GM21723 (cell line): ENCODE measurements around the gene ABCD1.
"Not testable (repeated sequence)": the region's sequence is repeated elsewhere in the genome, so short reads cannot be mapped to it uniquely, and the experiment has no call there.

Source experiments
- ATAC-seq: cut with Tn5 transposase; IDR thresholded peaks from one replicate; pipeline ENCODE4 v1.9.1; 2021; ENCODE audit warnings: mild to moderate bottlenecking, moderate library complexity; ENCODE audit not compliant: unreplicated experiment

Gene ABCD1

GRCh38 chrX:153724252-153725038 lies at the start of gene ABCD1, which contains the start of gene BCAP31:
TSS of gene ABCD1 (plus strand) at chrX:153724856. CDS start at chrX:153725267, 411 bp downstream.
TSS of gene BCAP31 (minus strand) at chrX:153724387. CDS start at chrX:153723244, 1,143 bp downstream.
- ATAC-seq: peak; percentile 56

- ATAC-seq: no peak
Observed at GRCh38 chrX:153681175-153681574, 43.5 kb upstream of the ABCD1 start.

GRCh38 chrX:153683486-153683885 lies 41.2 kb upstream of the ABCD1 start:
- not testable (repeated sequence) for ATAC-seq

- ATAC-seq: no peak
Observed at GRCh38 chrX:153684467-153685155, 40.0 kb upstream of the ABCD1 start.

- no peak for ATAC-seq
Observed at GRCh38 chrX:153685156-153685536, 39.5 kb upstream of the ABCD1 start.

- ATAC-seq: no peak
Observed at GRCh38 chrX:153685751-153686696, 38.6 kb upstream of the ABCD1 start.

- no peak for ATAC-seq
Observed at GRCh38 chrX:153686711-153687110, 37.9 kb upstream of the ABCD1 start.

GRCh38 chrX:153687121-153688039 lies 37.3 kb upstream of the ABCD1 start, which contains the start of gene SLC6A8:
TSS of gene SLC6A8 (plus strand) at chrX:153687926. CDS start at chrX:153688575, 649 bp downstream.
- ATAC-seq: no peak

- no peak for ATAC-seq
Observed at GRCh38 chrX:153688071-153688470, 36.6 kb upstream of the ABCD1 start.

GRCh38 chrX:153688506-153688905 lies 36.1 kb upstream of the ABCD1 start:
- no peak for ATAC-seq

GRCh38 chrX:153688911-153689590 lies 35.6 kb upstream of the ABCD1 start:
- ATAC-seq: no peak

GRCh38 chrX:153689654-153690465 lies 34.8 kb upstream of the ABCD1 start:
- ATAC-seq: no peak

GRCh38 chrX:153690466-153690865 lies 34.2 kb upstream of the ABCD1 start:
- no peak for ATAC-seq

- ATAC-seq: not testable (repeated sequence)
Observed at GRCh38 chrX:153691032-153691827, 33.4 kb upstream of the ABCD1 start.

- no peak for ATAC-seq
Observed at GRCh38 chrX:153692003-153692402, 32.7 kb upstream of the ABCD1 start.

- no peak for ATAC-seq
Observed at GRCh38 chrX:153692611-153693156, 32.0 kb upstream of the ABCD1 start.
